Urinary bladder (tissue), 4 donors: ENCODE measurements around the gene HSPA12B. TPM values are rescaled to one million over a fixed set of nuclear protein-coding genes. Genes with fewer than 3 reads are reported as not detected.

Experiments
- DNase-seq: peaks from one replicate; pipeline ENCODE4 v3.0.0-alpha.2; 2015; ENCODE audit errors: extremely low spot score
- H3K27ac ChIP-seq: one replicate; pipeline ENCODE4 v1.5.1; 2013; ENCODE audit warnings: low read depth, mild to moderate bottlenecking, moderate library complexity
- H3K36me3 ChIP-seq: one replicate; pipeline ENCODE4 v1.6.1; 2013; ENCODE audit warnings: mild to moderate bottlenecking, moderate library complexity; ENCODE audit not compliant: insufficient read depth
- H3K4me1 ChIP-seq: one replicate; pipeline ENCODE4 v1.6.1; 2013; ENCODE audit warnings: mild to moderate bottlenecking, moderate library complexity; ENCODE audit not compliant: insufficient read depth
- H3K4me3 ChIP-seq: one replicate; pipeline ENCODE4 v1.5.1; 2013; ENCODE audit warnings: low read depth, low read length
- WGBS: extraction: QIAGEN DNeasy Blood & Tissue Kit; methylation state at CpG from one replicate; pipeline ENCODE4 v1.1.7; 2013; 5-methylcytosine and 5-hydroxymethylcytosine counted together
- polyA plus RNA-seq: library from polyadenylated mRNA; stranded (reverse); fragments of 200-250 nt; gene quantifications from one replicate; pipeline ENCODE4 v1.2.3, GENCODE V29; 2013
- total RNA-seq: library from RNA; depleted of rRNA; stranded (reverse); fragments of >200 nt; gene quantifications from one replicate; pipeline ENCODE4 v1.2.3, GENCODE V29; 2014
- donor health status: healthy with polysubstance abuse.
- donor health status: healthy.

Gene HSPA12B, protein sequence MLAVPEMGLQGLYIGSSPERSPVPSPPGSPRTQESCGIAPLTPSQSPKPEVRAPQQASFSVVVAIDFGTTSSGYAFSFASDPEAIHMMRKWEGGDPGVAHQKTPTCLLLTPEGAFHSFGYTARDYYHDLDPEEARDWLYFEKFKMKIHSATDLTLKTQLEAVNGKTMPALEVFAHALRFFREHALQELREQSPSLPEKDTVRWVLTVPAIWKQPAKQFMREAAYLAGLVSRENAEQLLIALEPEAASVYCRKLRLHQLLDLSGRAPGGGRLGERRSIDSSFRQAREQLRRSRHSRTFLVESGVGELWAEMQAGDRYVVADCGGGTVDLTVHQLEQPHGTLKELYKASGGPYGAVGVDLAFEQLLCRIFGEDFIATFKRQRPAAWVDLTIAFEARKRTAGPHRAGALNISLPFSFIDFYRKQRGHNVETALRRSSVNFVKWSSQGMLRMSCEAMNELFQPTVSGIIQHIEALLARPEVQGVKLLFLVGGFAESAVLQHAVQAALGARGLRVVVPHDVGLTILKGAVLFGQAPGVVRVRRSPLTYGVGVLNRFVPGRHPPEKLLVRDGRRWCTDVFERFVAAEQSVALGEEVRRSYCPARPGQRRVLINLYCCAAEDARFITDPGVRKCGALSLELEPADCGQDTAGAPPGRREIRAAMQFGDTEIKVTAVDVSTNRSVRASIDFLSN
- total RNA-seq (10.7 TPM), polyA plus RNA-seq (11.8 TPM)

DNA sequence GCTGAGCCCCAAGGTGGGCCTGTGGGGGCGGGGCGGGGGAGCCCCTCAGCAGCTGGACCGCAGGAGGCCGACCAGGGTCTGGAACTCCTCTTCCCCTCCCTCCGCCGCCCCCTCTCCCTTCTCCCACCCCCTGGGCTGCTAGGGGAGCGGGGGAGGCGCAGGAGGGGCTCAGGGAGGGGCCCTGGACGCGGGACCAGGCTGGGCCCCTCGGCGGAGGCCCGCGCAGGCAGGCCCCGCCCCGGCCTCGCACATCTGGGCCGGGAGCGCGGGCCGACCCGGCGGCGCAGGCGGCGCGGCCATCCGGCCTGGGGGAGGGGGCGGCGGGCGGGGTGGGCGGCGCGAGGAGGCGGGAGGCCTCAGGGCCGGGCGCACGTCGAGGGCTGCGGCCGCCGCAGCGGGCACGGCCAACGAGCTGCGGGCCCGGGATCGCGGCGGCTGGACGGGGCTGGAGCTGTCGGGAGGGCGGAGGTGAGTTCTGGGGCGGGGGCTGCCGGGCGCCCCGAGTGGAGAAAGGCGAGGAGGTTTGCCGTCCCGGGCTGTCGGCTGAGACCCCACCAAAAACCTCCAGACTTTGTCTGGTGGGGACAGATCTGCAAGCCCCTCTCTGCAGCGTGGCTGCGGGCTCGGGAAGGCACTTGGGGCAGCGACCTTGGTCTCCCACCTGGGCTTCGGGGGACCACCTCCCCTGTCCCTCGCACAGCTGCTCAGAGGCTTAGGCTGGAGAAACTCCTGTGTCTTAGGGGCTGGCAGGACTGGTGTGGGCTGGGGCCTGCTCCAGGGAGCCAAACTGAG is at the start of gene HSPA12B:
Gene HSPA12B, plus strand, starts transcription at position 359 of the 792 bp plus-strand sequence. CDS start 5,990 bp downstream, outside the sequence.
- 9% methylated on average over 67 of the region's 67 CpGs for WGBS
- Histone ChIP-seq H3K4me3 (peak within 1 kb of the TSS; percentile 27), H3K4me1 (no peaks in the 10 kb centered on the region), H3K27ac (no peak within 1 kb of the TSS), H3K36me3 (no peaks in the 10 kb centered on the region)
- DNase-seq: no peak

DNA sequence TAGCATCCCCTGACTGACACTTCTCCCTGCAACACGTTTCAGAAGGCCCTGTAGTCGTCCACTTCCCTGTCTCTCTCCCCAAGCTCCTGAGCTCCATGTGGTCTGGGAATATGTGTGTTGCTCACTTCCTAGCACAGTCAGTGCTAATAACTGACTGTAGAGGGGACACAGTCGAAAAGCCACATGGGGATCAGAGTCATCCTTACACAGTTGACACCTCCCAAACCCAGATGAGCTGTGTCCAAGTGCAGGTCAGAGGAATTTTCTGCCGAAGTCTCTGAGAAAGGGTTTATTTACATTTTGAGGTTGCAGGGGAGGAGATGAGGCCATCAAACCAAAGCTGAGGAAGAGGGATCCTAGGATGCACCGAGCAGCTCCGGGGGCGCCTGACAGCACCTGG is 47.1 kb upstream of the HSPA12B start:
- Histone ChIP-seq H3K36me3 (no peaks in the 10 kb centered on the region), H3K4me3 (no peak overlapping the region), H3K27ac (peak overlapping the region; percentile 25), H3K4me1 (peaks cover 1% of the 10 kb centered on the region)
- DNase-seq: no peak
- WGBS: 52% methylated on average over 7 of the region's 7 CpGs

DNA sequence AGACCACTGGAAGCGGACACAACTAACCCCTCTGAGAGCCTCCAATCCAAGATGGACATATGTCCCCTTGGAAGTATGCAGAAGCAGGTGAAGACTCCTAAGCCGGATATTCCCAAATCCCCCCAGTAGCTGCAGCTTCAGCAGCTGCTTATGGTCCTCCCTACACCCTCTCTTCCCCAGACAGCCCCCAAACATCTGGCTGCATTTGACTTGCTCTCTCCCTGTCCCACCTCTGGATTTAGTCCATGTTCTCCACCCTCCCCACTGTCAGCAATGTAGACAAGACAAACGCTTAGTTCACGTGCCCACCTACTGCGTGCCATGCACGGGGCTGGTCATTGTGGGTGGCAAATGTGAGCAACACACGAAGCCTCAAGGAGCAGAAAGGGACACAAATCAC is 46.1 kb upstream of the HSPA12B start:
- Histone ChIP-seq H3K4me3 (no peak overlapping the region), H3K27ac (peak overlapping the region; percentile 41)
- WGBS: 34% methylated on average over 7 of the region's 7 CpGs

DNA sequence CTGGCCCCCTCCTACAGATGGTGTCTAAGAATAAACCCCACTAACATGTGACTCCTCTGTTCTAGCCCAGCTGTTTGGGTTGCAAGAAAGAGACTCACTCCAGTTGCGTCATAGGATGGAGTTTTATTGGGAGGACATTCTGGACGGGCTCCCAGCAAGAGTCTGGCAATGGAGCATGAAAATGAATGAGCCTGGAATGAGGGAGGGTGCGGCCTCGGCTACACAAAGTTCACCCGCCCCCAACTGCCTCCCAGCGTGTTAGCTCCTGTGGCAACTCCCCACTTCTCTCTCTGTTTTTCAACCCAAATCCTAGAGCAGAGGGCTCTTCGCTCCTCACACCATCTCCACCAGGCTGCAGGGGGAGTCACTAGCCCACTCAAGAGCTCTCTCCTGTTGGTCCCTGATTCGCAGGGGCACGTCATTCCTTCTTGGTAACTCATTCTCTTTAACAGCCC is 45.6 kb upstream of the HSPA12B start:
- H3K4me3 ChIP-seq: no peak overlapping the region

More for the DNA sequence above, 46.1 kb upstream of the HSPA12B start:
- Histone ChIP-seq H3K4me1 (peaks cover 1% of the 10 kb centered on the region), H3K36me3 (no peaks in the 10 kb centered on the region)
- no peak for DNase-seq

DNA sequence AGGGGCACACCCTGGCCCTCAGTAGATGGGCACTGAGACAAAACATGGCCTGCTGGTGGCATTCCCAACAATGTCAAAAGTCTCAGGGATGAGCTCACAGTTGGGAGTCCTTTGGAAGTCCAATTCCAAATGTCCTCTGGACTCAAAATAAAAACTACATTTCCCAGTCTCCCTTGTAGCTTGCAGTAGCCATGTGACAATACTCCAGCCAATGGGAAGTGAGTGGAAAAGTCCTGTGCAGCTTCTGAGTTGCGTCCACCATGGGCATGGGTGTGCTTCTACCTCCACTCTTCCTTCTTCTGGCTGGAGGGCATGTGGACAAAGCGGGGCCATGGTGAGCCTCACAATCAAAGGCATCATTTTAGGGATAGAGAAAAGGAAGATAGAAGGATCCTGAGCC is 44.8 kb upstream of the HSPA12B start:
- Histone ChIP-seq H3K4me3 (no peak overlapping the region), H3K27ac (no peak overlapping the region), H3K36me3 (no peaks in the 10 kb centered on the region), H3K4me1 (no peaks in the 10 kb centered on the region)
- no peak for DNase-seq
- 59% methylated on average over 2 of the region's 2 CpGs for WGBS

More for the DNA sequence above, 45.6 kb upstream of the HSPA12B start:
- Histone ChIP-seq H3K36me3 (no peaks in the 10 kb centered on the region), H3K27ac (no peak overlapping the region), H3K4me1 (peaks cover 1% of the 10 kb centered on the region)
- DNase-seq: peak; percentile 92
- 15% methylated on average over 9 of the region's 9 CpGs for WGBS

DNA sequence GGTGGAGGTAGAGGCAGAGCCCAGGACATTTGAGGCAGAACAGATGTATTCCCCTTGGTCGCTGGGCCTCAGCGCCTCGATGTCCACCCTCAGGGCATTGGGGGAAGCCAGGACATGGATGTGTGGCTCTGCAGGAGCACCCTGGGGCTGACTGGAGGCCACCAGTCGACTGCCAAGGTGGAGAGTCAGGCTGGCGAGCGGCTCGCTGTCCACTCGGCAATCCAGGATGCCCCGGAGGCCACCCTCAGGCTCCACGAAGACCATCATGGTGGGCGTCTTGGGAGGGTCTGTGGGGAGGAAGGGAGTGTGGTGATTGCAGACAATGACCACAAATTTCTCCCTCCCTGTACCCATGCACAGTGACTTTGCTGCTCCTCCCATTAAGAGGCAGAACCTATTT is 42.5 kb upstream of the HSPA12B start:
- DNase-seq: no peak
- Histone ChIP-seq H3K27ac (no peak overlapping the region), H3K36me3 (no peaks in the 10 kb centered on the region), H3K4me1 (no peaks in the 10 kb centered on the region), H3K4me3 (no peak overlapping the region)
- 94% methylated on average over 11 of the region's 11 CpGs for WGBS

DNA sequence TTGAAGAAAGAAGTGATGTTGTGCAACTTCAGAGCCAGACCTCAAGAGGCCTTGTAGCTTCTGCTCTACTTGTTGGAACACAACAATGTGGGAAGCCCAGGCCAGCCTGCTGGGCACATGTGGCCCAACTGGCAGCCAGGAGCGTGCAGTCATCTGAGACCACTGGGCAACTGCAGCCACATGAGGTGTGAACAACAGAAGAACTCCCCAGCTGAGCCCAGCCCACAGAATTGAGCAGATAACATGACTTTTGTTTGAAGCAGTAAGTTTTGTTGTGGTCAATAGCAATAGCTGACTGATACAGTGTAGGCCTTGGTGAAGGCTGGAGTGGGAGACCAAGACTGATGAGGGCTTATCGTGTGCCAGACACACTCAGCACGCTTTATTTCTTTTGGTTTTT is 42.1 kb upstream of the HSPA12B start:
- no peaks in the 10 kb centered on the region for H3K4me1 ChIP-seq
- over 99% methylated on average over 3 of the region's 3 CpGs for WGBS
- H3K36me3 ChIP-seq: no peaks in the 10 kb centered on the region
- DNase-seq: no peak
- H3K4me3 ChIP-seq: no peak overlapping the region
- H3K27ac ChIP-seq: no peak overlapping the region

DNA sequence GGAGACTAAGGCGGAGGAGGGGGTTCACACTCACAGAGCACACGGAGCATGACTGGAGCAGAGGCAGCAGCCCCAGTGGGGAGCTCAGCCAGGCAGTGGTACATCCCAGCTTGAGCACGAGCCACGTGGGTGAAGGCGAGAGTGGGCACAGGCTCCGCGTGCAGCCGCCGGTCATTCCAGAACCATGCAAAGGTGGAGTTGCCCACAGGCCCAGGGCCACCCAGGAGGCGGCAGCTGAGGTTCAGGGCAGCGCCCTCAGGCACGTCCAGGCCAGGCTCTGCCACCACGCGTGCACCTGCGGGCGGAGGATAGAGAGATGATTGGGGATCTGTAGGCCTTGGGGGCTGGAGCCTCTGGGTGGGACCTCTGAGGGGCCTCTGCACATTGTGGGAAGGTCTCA is 41.2 kb upstream of the HSPA12B start:
- H3K4me3 ChIP-seq: no peak overlapping the region
- no peak overlapping the region for H3K27ac ChIP-seq
- no peak for DNase-seq
- 95% methylated on average over 16 of the region's 16 CpGs for WGBS
- no peaks in the 10 kb centered on the region for H3K4me1 ChIP-seq
- no peaks in the 10 kb centered on the region for H3K36me3 ChIP-seq

DNA sequence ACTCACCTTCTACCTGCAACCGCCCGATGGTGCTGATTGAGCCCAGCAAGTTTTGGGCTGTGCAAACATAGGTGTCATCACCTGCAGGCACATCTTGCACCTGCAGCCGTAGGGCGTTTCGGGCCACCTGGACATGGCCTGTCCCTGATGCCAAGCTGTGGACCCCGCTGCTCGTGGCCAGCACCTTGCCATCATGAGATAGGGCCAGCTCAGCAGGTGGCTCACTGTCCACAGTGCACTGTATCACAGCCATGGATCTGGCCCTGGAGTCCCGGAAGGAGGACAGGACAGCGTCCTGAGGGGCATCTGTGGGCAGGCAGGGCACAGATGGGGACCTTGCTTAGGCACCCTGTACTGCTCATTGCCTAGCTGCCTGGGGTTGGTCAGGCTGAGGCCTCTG is 40.6 kb upstream of the HSPA12B start:
- Histone ChIP-seq H3K4me3 (no peak overlapping the region), H3K27ac (no peak overlapping the region), H3K36me3 (no peaks in the 10 kb centered on the region), H3K4me1 (no peaks in the 10 kb centered on the region)
- 88% methylated on average over 9 of the region's 9 CpGs for WGBS
- DNase-seq: no peak

DNA sequence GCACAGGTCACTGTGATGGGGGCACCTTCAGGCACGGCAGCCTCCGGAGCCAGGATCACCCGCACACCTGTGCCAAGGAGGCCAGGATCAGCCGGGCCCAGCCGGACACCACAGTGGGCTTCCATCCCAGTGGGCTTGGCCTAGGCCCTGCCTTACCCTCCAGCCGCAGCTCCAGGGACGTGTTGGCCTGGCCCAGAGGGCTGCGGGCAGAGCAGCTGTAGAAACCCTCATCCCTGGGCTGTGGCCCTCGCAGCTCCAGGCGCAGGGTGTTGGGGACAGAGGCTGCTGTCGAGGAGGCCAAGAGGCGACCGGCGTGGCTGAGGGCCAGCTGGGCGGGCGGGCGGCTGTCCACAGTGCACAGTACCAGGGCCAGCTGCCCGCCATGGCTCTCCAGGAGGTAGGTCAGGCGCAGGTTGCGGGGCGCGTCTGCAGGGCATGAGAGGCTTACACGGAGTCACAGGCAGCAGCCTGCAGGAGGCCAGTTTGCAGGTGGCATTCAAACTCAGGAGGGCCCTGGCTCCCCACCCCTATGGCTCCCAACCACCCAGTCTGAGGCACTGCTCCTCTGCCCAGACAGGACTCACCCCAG is 39.7 kb upstream of the HSPA12B start:
- Histone ChIP-seq H3K4me1 (no peaks in the 10 kb centered on the region), H3K27ac (no peak overlapping the region), H3K36me3 (no peaks in the 10 kb centered on the region), H3K4me3 (no peak overlapping the region)
- WGBS: 93% methylated on average over 23 of the region's 23 CpGs
- DNase-seq: no peak

DNA sequence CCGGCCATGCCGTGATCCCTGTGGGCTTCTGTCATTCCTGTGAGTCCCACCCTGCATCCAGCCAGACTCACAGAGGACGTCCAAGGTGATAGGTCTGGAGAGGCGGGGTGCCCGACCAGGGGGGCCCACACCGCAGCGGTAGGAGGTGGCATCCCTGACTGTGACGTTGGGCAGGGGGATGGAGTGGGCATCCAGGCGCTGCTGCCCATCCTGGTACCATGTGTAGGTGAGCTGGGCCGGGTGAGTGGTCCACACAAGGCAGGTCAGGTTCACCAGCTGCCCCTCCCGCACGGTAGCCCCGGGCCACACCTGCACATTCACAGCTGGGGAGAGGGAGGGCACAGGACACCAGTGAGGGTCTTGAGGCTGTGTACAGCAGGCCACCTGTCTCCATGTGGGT is 39.1 kb upstream of the HSPA12B start:
- Histone ChIP-seq H3K36me3 (no peaks in the 10 kb centered on the region), H3K27ac (no peak overlapping the region), H3K4me3 (no peak overlapping the region), H3K4me1 (no peaks in the 10 kb centered on the region)
- 91% methylated on average over 13 of the region's 13 CpGs for WGBS
- DNase-seq: no peak

DNA sequence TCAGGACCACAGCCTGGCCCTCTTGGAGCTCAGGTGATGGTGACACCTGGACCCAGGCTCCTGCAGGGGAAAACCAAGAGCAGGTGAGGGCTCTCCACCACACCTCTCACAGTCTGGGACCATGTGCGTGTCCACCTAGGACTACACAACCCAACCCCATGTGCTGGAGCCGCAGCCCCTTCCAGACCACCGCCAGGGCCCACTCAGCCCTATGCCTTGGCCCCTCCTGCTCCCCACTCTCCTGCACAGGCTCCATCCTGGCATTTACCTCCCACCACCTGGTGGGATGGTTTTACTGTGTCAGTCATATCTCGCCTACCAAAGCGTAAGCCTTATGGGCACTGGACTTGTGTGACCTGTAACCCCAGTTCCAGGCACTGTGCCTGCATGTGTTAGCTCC is 37.6 kb upstream of the HSPA12B start:
- Histone ChIP-seq H3K4me3 (no peak overlapping the region), H3K4me1 (no peaks in the 10 kb centered on the region), H3K27ac (no peak overlapping the region), H3K36me3 (no peaks in the 10 kb centered on the region)
- 98% methylated on average over 5 of the region's 5 CpGs for WGBS
- DNase-seq: no peak

DNA sequence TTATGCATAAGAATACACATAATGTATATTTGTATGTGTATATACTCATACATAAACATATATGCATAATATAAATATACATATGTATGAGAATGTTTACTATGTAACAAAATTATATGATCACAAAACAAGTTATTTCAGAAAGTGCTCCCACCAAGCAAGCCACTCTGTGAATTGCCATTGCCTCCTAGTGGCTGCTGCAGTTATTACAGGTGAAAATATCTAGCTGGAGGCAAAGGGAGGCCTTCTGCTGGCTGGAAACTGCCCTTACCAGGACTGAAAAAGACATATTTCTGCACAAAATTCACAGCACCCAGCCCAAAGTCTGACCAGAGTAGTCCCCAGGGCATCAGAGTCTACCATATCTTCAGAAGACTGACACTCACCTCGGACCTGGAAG is 36.3 kb upstream of the HSPA12B start:
- H3K27ac ChIP-seq: no peak overlapping the region
- no peaks in the 10 kb centered on the region for H3K36me3 ChIP-seq
- WGBS: 96% methylated on average over 1 of the region's 1 CpG
- no peaks in the 10 kb centered on the region for H3K4me1 ChIP-seq
- DNase-seq: no peak
- no peak overlapping the region for H3K4me3 ChIP-seq
